Esophagus muscularis mucosa (tissue), 4 donors: Measurements from ENCODE around the gene RRH.
A peak's percentile ranks its signal among the peaks of the same experiment; 100 is the strongest.

Experiments used
- EP300 ChIP-seq: sonication (generic); formaldehyde crosslinking; IDR thresholded peaks from one replicate; pipeline ENCODE4 v1.6.1; 2017; ENCODE audit warnings: antibody characterized with exemption
- POLR2A ChIP-seq: fragments of 450-650 bp; IDR thresholded peaks from one replicate; pipeline ENCODE4 v1.6.1; 2017; ENCODE audit warnings: antibody characterized with exemption, moderate library complexity, mild to moderate bottlenecking, low read depth
- POLR2AphosphoS5 ChIP-seq, 2 donors: sonication (generic); formaldehyde crosslinking; IDR thresholded peaks; one replicate each; pipeline ENCODE4 v1.6.1; 2017; ENCODE audit warnings: antibody characterized with exemption in 2 of 2
- TF ChIP-seq, protein P1 (sequence below), 3 experiments: fragments of 200-600 bp in 2 of 3; fragments of 450-650 bp in 1 of 3; sonication (generic) in 2 of 3; IDR thresholded peaks; one replicate each; pipeline ENCODE4 v1.5.1; 2017 to 2019; ENCODE audit warnings: antibody characterized with exemption in 3 of 3, mild to moderate bottlenecking in 2 of 3, moderate library complexity in 1 of 3

DNA sequence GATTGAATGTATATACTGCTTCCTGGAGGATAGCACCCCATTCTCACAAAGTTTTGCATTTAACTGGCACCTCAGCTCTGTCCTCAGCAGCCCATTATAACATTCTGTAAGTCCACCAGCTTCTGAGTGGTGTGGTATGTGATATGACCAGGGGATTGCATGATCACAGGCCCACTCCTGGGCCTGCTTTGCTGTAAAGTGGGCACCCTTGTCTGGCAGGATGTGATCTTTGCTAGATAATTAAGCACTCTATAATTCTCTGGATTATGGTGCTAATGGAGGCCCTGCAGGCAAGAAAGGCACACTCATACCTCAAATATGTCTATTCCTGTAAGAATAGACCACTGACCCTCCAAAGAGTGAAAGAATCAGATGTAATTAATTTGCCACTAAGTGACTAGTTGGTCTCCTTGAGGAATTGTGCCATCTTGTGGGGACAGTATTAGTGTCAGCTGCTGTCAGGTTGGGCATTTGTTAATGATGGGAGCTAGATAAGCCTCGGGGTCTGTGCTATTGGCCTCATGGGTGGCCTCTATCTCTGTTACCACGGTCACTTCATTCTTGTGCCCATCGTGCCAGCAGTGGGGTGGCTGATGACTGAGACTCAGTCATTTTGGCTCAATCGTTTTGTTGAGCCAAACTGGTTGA lies 23.7 kb upstream of the RRH start:
- TF ChIP-seq, protein P1, sequence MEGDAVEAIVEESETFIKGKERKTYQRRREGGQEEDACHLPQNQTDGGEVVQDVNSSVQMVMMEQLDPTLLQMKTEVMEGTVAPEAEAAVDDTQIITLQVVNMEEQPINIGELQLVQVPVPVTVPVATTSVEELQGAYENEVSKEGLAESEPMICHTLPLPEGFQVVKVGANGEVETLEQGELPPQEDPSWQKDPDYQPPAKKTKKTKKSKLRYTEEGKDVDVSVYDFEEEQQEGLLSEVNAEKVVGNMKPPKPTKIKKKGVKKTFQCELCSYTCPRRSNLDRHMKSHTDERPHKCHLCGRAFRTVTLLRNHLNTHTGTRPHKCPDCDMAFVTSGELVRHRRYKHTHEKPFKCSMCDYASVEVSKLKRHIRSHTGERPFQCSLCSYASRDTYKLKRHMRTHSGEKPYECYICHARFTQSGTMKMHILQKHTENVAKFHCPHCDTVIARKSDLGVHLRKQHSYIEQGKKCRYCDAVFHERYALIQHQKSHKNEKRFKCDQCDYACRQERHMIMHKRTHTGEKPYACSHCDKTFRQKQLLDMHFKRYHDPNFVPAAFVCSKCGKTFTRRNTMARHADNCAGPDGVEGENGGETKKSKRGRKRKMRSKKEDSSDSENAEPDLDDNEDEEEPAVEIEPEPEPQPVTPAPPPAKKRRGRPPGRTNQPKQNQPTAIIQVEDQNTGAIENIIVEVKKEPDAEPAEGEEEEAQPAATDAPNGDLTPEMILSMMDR (IDR thresholded peaks at IDR 0.05), result peak in 1 of 3 experiments; percentile 26
- no peak for TF ChIP-seq POLR2AphosphoS5 (IDR thresholded peaks at IDR 0.05)
- TF ChIP-seq POLR2A, result no peak
- no peak for TF ChIP-seq EP300
